ENCODE measurements around the gene GPR137.

Gene GPR137

GRCh38 chr11:64247729-64248531 is 37.7 kb upstream of the GPR137 start:
- peak overlapping the region; percentile 88 to 93 (median 89) for H3K4me3 Mint-ChIP-seq
- H3K27ac Mint-ChIP-seq, result peak overlapping the region; percentile 88 to 94 (median 92)
- peaks cover 6% of the 10 kb centered on the region for H3K36me3 Mint-ChIP-seq (ENCODE audit: low read depth)
- no peaks in the 10 kb centered on the region for H3K9me3 Mint-ChIP-seq
- peaks cover 27% of the 10 kb centered on the region for H3K4me1 Mint-ChIP-seq
- no peak for TF ChIP-seq CTCF (IDR thresholded peaks at IDR 0.05; ENCODE audit: unreplicated experiment in 3 of 3)
- no peaks in the 10 kb centered on the region for H3K27me3 Mint-ChIP-seq (ENCODE audit: low read depth)

- no peaks in the 10 kb centered on the region for H3K9me3 Mint-ChIP-seq
- H3K4me3 Mint-ChIP-seq, result peak overlapping the region; percentile 88 to 93 (median 89)
- H3K4me1 Mint-ChIP-seq, result peaks cover 22% of the 10 kb centered on the region
- no peak for TF ChIP-seq CTCF (IDR thresholded peaks at IDR 0.05; ENCODE audit: unreplicated experiment in 3 of 3)
- H3K36me3 Mint-ChIP-seq (ENCODE audit: low read depth), result peaks cover under 1% of the 10 kb centered on the region
- H3K27me3 Mint-ChIP-seq (ENCODE audit: low read depth), result no peaks in the 10 kb centered on the region
- no peak overlapping the region for H3K27ac Mint-ChIP-seq
These were observed 37.1 kb upstream of the GPR137 start for GRCh38 chr11:64248578-64248977.

- Mint-ChIP-seq H3K36me3 (ENCODE audit: low read depth) (peaks cover 3% of the 10 kb centered on the region), H3K9me3 (no peaks in the 10 kb centered on the region), H3K4me3 (peak overlapping the region; percentile 55 to 93 (median 89)), H3K27me3 (ENCODE audit: low read depth) (no peaks in the 10 kb centered on the region), H3K4me1 (peaks cover 19% of the 10 kb centered on the region), H3K27ac (peak overlapping the region in 1 of 3 experiments; percentile 41)
- no peak for TF ChIP-seq CTCF (IDR thresholded peaks at IDR 0.05; ENCODE audit: unreplicated experiment in 3 of 3)
These were observed 36.6 kb upstream of the GPR137 start for GRCh38 chr11:64249038-64249437.

- no peaks in the 10 kb centered on the region for H3K9me3 Mint-ChIP-seq
- peak overlapping the region; percentile 55 to 93 (median 89) for H3K4me3 Mint-ChIP-seq
- TF ChIP-seq CTCF (IDR thresholded peaks at IDR 0.05; ENCODE audit: unreplicated experiment in 3 of 3), result no peak
- H3K36me3 Mint-ChIP-seq (ENCODE audit: low read depth), result peaks cover 3% of the 10 kb centered on the region
- H3K27ac Mint-ChIP-seq, result peak overlapping the region in 2 of 3 experiments; percentile 41 to 72
- H3K27me3 Mint-ChIP-seq (ENCODE audit: low read depth), result no peaks in the 10 kb centered on the region
- H3K4me1 Mint-ChIP-seq, result peaks cover 19% of the 10 kb centered on the region
These were observed 35.9 kb upstream of the GPR137 start for GRCh38 chr11:64249563-64250414.

- no peak overlapping the region for H3K27ac Mint-ChIP-seq
- no peaks in the 10 kb centered on the region for H3K9me3 Mint-ChIP-seq
- H3K4me3 Mint-ChIP-seq, result peak overlapping the region; percentile 80 to 89 (median 83)
- TF ChIP-seq CTCF (IDR thresholded peaks at IDR 0.05; ENCODE audit: unreplicated experiment in 3 of 3), result no peak
- peaks cover 19% of the 10 kb centered on the region for H3K4me1 Mint-ChIP-seq
- no peaks in the 10 kb centered on the region for H3K27me3 Mint-ChIP-seq (ENCODE audit: low read depth)
- peaks cover 3% of the 10 kb centered on the region for H3K36me3 Mint-ChIP-seq (ENCODE audit: low read depth)
These were observed 35.1 kb upstream of the GPR137 start for GRCh38 chr11:64250415-64251015.
